Ishikawa (cell line): Measurements from ENCODE around the gene GNB1L.

Experiments
- CREB1 ChIP-seq: IDR thresholded peaks from 2 replicates; pipeline ENCODE4 v1.6.1; 2012; ENCODE audit warnings: low read depth
- EGR1 ChIP-seq: IDR thresholded peaks from 2 replicates; pipeline ENCODE4 v1.6.1; 2012
- RAD21 ChIP-seq: IDR thresholded peaks from 2 replicates; pipeline ENCODE4 v1.6.1; 2012; ENCODE audit warnings: low read depth
- USF1 ChIP-seq: IDR thresholded peaks from 2 replicates; pipeline ENCODE4 v1.6.1; 2012
- TF ChIP-seq, protein P1 (sequence below): IDR thresholded peaks from 2 replicates; pipeline ENCODE4 v1.6.1; 2012; ENCODE audit warnings: low read depth, mild to moderate bottlenecking

DNA sequence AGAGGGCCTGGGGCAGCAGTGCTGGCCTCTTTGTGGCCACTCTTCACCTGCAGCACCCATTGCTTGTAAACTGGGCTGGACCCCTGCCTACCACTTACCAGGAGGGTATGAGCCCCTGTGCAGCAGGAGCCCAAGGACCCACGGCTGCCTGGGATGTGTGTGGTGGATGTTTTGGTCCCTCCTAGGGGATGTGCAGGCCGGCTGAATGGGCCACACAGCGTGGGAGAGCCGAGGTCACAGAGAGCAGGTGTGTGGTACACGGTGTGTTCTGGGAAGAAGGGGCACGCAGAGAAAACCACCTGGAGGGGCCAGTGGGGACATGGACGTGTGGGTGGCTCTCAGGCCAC, 19.3 kb upstream of the GNB1L start:
- TF ChIP-seq, protein P1, sequence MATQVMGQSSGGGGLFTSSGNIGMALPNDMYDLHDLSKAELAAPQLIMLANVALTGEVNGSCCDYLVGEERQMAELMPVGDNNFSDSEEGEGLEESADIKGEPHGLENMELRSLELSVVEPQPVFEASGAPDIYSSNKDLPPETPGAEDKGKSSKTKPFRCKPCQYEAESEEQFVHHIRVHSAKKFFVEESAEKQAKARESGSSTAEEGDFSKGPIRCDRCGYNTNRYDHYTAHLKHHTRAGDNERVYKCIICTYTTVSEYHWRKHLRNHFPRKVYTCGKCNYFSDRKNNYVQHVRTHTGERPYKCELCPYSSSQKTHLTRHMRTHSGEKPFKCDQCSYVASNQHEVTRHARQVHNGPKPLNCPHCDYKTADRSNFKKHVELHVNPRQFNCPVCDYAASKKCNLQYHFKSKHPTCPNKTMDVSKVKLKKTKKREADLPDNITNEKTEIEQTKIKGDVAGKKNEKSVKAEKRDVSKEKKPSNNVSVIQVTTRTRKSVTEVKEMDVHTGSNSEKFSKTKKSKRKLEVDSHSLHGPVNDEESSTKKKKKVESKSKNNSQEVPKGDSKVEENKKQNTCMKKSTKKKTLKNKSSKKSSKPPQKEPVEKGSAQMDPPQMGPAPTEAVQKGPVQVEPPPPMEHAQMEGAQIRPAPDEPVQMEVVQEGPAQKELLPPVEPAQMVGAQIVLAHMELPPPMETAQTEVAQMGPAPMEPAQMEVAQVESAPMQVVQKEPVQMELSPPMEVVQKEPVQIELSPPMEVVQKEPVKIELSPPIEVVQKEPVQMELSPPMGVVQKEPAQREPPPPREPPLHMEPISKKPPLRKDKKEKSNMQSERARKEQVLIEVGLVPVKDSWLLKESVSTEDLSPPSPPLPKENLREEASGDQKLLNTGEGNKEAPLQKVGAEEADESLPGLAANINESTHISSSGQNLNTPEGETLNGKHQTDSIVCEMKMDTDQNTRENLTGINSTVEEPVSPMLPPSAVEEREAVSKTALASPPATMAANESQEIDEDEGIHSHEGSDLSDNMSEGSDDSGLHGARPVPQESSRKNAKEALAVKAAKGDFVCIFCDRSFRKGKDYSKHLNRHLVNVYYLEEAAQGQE: no peak
- TF ChIP-seq RAD21 (no peak), CREB1 (no peak), USF1 (no peak), EGR1 (no peak)
